KMS-11 (cell line): Measurements from ENCODE around the gene KIF26B.

Experiments
- H2AFZ ChIP-seq: fragments of 200-600 bp; sonication (generic); 2 replicates; pipeline ENCODE4 v1.6.1; 2016; ENCODE audit warnings: antibody characterized with exemption, mixed run types, low read depth
- H3K27ac ChIP-seq: fragments of 200-600 bp; sonication (generic); 2 replicates; pipeline ENCODE4 v1.6.1; 2016; ENCODE audit warnings: mild to moderate bottlenecking, mixed run types
- H3K27me3 ChIP-seq: fragments of 200-600 bp; sonication (generic); 2 replicates; pipeline ENCODE4 v1.6.1; 2017; ENCODE audit warnings: mild to moderate bottlenecking, low read depth, mixed run types, moderate library complexity; ENCODE audit not compliant: insufficient read depth
- H3K36me3 ChIP-seq: fragments of 200-600 bp; sonication (generic); 2 replicates; pipeline ENCODE4 v1.6.1; 2017; ENCODE audit warnings: mild to moderate bottlenecking, mixed run types; ENCODE audit not compliant: insufficient read depth
- H3K4me1 ChIP-seq: fragments of 200-600 bp; sonication (generic); 2 replicates; pipeline ENCODE4 v1.6.1; 2016; ENCODE audit warnings: mild to moderate bottlenecking, low read depth, mixed run types; ENCODE audit not compliant: poor library complexity, severe bottlenecking
- H3K4me2 ChIP-seq: fragments of 200-600 bp; sonication (generic); 2 replicates; pipeline ENCODE4 v1.7.0; 2016; ENCODE audit warnings: mild to moderate bottlenecking, mixed run types
- H3K4me3 ChIP-seq: fragments of 200-600 bp; sonication (generic); IDR thresholded peaks from 2 replicates; pipeline ENCODE4 v1.6.1; 2017; ENCODE audit warnings: low read depth, low read length, mixed read lengths; ENCODE audit not compliant: insufficient read depth
- H3K79me2 ChIP-seq: fragments of 200-600 bp; sonication (generic); 2 replicates; pipeline ENCODE4 v1.6.1; 2016; ENCODE audit warnings: low read depth, mixed run types; ENCODE audit not compliant: insufficient read depth
- H3K9ac ChIP-seq: fragments of 200-600 bp; sonication (generic); 2 replicates; pipeline ENCODE4 v1.6.1; 2016; ENCODE audit warnings: mild to moderate bottlenecking, mixed run types
- H4K20me1 ChIP-seq: fragments of 200-600 bp; sonication (generic); 2 replicates; pipeline ENCODE4 v1.6.1; 2016; ENCODE audit warnings: mild to moderate bottlenecking, mixed run types; ENCODE audit not compliant: insufficient read depth
- TF ChIP-seq, protein P1 (sequence below): fragments of 200-600 bp; sonication (generic); conservative IDR thresholded peaks from 2 replicates; pipeline ENCODE4 v1.6.1; 2017; ENCODE audit warnings: low read depth, mild to moderate bottlenecking, antibody characterized with exemption, low read length, moderate library complexity, mixed read lengths

KIF26B gene

DNA sequence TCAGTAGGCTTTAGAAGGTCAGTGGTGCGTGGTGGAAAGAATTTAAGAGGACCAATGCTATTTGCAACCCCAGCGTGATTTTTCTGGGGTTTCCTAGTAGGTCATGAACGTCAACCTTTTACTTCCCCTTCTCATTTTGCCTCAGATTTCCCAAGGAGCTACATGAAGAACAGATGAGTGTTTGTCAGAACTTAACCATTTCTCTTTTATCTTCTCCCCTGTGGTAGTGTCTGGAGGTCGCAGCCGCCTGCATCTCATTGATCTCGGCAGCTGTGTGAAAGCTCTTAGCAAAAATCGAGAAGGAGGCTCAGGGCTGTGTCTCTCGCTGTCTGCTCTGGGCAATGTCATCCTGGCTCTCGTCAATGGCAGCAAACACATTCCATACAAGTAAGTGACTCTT lies 491.1 kb downstream of the KIF26B start:
- Histone ChIP-seq H3K79me2 (no peaks in the 10 kb centered on the region), H4K20me1 (no peaks in the 10 kb centered on the region), H3K4me2 (no peak overlapping the region), H2AFZ (no peak overlapping the region), H3K36me3 (no peaks in the 10 kb centered on the region), H3K4me3 (no peak overlapping the region), H3K27me3 (no peaks in the 10 kb centered on the region), H3K9ac (no peak overlapping the region), H3K27ac (no peak overlapping the region), H3K4me1 (no peaks in the 10 kb centered on the region)
- TF ChIP-seq, protein P1, sequence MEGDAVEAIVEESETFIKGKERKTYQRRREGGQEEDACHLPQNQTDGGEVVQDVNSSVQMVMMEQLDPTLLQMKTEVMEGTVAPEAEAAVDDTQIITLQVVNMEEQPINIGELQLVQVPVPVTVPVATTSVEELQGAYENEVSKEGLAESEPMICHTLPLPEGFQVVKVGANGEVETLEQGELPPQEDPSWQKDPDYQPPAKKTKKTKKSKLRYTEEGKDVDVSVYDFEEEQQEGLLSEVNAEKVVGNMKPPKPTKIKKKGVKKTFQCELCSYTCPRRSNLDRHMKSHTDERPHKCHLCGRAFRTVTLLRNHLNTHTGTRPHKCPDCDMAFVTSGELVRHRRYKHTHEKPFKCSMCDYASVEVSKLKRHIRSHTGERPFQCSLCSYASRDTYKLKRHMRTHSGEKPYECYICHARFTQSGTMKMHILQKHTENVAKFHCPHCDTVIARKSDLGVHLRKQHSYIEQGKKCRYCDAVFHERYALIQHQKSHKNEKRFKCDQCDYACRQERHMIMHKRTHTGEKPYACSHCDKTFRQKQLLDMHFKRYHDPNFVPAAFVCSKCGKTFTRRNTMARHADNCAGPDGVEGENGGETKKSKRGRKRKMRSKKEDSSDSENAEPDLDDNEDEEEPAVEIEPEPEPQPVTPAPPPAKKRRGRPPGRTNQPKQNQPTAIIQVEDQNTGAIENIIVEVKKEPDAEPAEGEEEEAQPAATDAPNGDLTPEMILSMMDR: no peak

DNA sequence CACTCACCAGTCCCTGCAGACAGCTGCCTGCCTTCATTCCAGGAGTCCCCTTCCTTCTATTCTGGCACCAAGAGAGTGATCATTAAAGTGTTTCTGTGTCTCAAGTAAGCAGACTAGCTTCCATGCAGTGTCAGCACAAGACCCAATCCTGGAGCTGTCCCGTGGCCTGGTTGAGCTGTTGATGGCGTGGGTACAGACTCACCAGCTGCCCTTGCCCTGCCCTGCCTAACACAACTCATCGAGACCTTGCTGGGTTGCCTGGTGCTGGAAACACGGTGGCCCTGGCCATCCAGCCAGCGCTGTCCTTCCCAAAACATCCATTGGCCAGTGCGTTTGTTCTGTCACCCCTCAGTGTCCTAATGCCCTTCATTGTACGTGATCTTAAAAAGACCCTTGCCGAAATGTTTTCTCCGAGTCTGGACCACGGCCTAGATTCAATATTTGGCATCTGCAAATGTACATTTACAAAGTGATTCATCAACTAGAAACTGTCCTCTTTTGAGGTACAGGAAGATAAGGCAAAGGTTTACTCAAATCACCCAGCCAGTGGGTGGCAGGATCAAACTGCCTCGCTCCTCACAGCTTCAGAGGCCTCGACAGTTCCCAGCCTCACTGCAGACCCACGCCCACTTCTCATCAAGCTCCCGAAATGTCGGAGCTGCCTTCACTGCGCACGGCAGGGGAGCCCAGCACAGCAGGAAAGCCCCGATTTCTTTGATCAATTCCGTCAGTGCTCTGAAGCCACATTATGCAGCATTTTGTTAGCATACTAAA lies 494.2 kb downstream of the KIF26B start:
- H4K20me1 ChIP-seq: no peaks in the 10 kb centered on the region
- no peak overlapping the region for H3K9ac ChIP-seq
- H3K27me3 ChIP-seq: no peaks in the 10 kb centered on the region
- H3K36me3 ChIP-seq: no peaks in the 10 kb centered on the region
- no peak overlapping the region for H3K4me2 ChIP-seq
- no peaks in the 10 kb centered on the region for H3K79me2 ChIP-seq
- H2AFZ ChIP-seq: no peak overlapping the region
- no peak overlapping the region for H3K27ac ChIP-seq
- TF ChIP-seq, protein P1: no peak
- no peak overlapping the region for H3K4me3 ChIP-seq
- H3K4me1 ChIP-seq: no peaks in the 10 kb centered on the region

DNA sequence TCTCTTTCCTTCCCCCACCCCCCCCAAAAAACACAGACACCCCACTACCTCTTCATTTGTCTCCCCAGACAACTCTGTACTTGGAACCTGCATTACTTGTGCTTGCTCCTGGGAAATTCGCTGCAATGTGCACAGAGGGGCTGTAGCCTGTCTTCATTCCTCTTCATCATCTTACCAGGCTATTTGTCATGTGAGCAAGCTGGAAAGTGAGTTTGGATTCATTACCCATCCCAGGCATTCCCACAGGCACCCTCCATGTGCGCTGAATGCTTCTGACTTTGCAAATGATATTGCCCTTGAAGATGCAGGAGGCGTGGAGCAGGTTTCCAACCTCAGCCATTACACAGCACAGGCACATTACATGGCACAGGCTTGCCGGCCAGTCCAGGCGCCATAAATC lies 494.9 kb downstream of the KIF26B start:
- Histone ChIP-seq H4K20me1 (no peaks in the 10 kb centered on the region), H3K9ac (no peak overlapping the region), H3K79me2 (no peaks in the 10 kb centered on the region), H3K27me3 (no peaks in the 10 kb centered on the region), H3K4me3 (no peak overlapping the region), H3K4me2 (no peak overlapping the region), H2AFZ (no peak overlapping the region), H3K27ac (no peak overlapping the region), H3K36me3 (no peaks in the 10 kb centered on the region), H3K4me1 (no peaks in the 10 kb centered on the region)
- TF ChIP-seq, protein P1: no peak

DNA sequence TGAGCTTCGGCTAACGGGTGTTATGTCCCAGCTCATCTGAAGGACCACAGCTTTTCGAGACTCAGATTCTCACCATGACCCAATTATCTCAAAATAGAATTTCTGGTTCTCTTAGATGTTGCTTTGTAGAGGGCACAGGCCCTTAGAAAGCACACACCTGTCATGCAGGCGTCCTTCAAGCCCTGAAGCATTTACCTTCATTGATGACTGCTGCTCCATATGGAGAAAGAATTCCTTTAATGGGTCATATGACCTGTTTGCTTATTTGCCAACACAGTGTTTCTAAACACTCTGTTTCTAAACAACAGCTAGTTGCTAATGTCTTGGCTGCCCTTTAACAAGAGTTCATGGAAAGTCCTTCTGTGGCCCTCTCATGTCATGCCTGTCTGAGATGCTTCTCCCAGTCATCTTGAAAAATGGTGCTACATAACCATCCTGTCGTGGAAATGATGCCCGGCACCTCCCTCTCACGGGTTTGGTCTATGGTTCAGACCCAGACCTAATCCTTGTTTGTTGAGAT lies 495.7 kb downstream of the KIF26B start:
- Histone ChIP-seq H3K79me2 (no peaks in the 10 kb centered on the region), H4K20me1 (no peaks in the 10 kb centered on the region), H3K9ac (no peak overlapping the region), H3K36me3 (no peaks in the 10 kb centered on the region), H3K27me3 (no peaks in the 10 kb centered on the region), H3K27ac (no peak overlapping the region), H3K4me1 (no peaks in the 10 kb centered on the region), H2AFZ (no peak overlapping the region), H3K4me2 (no peak overlapping the region), H3K4me3 (no peak overlapping the region)
- TF ChIP-seq, protein P1: no peak
